GM18909 (cell line): ENCODE results near the gene CTXND1.
"Not testable (repeated sequence)": the region's sequence is repeated elsewhere in the genome, so short reads cannot be mapped to it uniquely, and the experiment has no call there.

Experiments
- ATAC-seq: cut with Tn5 transposase; IDR thresholded peaks from one replicate; pipeline ENCODE4 v1.9.1; 2021; ENCODE audit warnings: mild to moderate bottlenecking; ENCODE audit not compliant: unreplicated experiment, poor library complexity

Gene CTXND1

DNA sequence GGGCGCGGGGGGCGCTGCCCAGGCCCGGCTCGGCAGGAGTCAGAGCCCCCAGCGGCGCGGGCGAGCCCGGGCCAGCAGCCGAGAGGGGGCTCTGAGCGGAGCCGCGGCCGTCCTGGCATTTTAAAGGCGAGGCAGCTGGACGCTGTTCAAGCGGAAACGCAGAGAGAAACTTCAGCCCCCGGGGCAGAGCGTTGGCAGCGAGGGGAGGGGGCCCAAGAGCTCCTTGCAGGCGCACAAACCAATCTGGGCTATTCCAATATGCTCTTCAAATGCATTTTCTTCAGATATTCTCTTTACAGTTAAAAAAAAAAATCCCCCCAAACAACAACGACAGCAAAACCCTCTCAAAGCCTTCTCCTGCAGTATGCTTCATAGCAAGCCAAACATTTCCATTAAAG is at the start of gene CTXND1:
Gene CTXND1 (minus strand): TSS at position 93 of the 398 bp plus-strand sequence. CDS start 50,264 bp downstream, outside the sequence.
- ATAC-seq, result no peak

DNA sequence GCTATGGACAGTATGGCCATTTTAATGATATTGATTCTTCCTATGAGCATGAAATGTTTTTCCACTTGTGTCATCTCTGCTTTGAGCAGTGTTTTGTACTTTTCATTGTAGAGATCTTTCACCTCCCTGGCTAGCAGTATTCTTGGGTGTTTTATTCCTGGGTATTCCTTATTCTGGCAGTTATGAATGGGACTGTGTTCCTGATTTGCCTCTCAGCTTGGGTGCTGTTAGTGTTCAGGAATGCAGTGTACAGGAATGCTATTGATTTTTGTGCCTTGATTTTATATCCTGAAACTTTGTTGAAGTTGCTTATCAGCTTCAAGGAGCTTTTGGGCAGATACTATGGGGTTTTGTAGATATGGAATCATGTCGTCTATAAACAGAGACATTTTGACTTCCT is 49.5 kb upstream of the CTXND1 start:
- no peak for ATAC-seq

DNA sequence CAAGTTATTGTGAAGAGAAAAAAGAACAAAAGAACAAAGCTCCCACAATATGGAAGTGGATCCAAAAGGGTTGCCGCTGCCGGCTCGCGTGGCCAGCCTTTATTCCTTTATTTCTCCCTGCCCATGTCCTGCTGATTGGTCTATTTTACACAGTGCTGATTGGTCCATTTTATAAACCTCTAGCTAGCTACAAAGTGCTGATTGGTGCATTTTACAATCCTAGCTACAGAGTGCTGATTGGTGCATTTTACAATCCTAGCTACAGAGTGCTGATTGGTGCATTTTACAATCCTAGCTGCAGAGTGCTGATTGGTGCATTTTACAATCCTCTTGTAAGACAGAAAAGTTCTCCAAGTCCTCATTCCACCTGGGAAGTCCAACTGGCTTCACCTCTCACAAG is 43.8 kb upstream of the CTXND1 start:
- not testable (repeated sequence) for ATAC-seq

DNA sequence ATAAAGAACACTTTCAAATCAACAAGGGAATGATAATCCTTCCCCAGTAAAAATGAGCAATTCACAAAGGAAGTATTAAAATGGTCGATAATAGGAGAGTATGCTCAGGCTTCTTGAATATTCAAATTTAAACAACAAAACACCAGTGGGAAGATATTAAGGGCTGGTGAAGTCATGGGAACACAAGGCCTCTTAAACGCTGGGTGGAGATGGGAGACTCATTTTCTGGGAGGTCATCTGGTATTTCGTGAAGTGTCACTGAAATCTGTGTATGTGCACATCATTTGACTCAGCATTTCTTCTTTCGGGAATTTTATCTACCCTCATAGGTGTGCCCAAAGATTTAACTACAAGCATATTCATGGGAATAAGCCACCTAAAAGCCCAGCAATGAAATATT is 40.1 kb upstream of the CTXND1 start:
- ATAC-seq, result no peak

DNA sequence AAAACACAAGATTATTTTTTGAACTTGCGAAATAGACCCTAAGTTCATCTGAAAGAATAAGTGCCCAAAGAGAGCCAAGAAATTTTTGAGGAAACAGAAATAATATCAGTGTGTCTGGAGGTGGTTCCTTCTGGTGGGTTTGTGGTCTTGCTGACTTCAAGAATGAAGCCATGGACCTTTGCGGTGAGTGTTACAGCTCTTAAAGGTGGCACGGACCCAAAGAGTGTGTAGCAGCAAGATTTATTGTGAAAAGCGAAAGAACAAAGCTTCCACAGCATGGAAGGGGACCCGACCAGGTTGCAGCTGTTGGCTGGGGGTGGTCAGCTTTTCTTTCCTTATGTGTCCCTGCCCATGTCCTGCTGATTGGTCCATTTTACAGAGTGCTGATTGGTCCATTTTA is 38.9 kb upstream of the CTXND1 start:
- ATAC-seq, result not testable (repeated sequence)

DNA sequence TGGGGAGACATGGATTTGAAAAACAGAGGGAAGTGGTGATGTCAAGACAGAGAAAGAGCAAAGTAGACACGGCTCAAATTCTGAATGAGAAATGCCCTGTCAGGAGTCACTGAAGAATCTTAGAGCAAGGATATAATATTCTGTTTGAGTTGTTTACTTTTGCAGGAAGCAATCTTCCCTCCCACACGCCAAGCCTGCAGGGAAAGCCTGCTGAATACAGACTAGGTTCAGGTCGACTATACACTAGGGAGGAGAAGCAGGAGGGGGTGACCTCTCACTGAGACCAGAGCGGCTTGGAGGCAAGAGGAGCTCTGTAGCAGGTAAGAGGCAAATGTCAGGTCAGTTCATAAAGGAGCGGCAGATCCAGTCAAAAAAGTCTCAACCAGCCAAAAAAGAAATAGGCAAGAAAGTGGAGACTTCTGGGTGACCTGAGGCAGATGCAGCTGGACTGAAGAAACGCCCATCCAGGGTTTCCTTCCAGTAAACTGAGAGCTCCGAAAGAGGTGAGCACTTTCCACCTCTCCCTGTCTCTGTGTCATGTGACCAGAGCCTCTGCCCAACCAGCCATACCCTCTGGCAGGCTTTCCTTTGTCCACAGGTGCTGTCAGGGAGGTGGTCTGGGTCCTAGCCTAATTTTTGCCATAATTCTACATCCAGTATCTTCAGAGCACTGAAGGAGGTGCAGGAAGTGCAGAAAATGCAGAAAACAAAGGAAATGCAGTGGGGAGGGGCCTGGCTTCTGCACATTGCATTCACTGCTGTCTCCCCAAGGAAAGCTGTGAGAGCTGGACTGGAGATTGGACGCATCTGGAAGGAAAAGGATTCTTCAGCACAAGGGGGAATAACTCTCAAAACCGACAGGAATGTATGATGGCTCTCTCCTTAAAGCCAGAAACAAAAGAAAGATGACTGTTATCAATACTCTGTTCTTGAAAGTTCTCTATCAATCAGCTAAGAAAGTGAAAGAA is 37.8 kb upstream of the CTXND1 start:
- ATAC-seq, result no peak

DNA sequence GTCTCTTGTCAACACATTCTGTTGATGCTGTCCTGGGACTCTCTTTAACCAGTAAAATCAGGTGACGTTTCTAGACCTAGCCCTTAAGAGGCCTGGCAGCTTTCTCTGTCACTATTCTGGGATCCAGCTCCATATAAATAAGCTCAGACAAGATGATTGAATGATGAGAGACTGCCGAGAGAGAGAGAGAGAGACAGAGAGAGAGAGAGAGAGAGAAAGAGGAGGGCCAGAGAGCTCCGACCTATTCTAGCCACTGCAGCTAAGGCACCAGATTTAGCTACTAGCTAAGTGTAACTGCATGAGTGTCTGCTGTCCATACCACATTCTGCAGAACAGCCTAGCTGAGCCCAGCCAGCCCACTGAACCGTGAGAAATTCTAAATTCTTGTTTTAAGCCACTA is 36.1 kb upstream of the CTXND1 start:
- ATAC-seq, result no peak

DNA sequence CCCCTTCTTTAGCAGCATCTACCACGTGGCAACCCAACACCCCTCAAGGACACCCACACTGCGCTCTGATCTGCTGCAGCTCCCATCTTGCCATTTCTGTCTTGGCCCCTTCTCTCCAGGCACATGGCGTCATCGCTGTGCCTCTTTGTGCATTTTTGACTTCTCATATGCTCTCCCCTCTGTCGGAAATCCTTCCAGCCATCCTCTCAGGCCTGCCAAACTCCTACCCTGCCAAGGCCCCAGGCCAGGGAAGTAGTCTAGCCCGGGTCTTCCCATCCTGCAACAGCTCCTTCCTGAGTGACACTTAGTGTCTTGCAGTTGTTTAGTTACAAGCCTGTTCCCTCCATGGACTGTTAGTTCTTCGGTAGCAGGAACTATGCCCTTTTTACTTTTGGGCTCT is 34.0 kb upstream of the CTXND1 start:
- no peak for ATAC-seq

DNA sequence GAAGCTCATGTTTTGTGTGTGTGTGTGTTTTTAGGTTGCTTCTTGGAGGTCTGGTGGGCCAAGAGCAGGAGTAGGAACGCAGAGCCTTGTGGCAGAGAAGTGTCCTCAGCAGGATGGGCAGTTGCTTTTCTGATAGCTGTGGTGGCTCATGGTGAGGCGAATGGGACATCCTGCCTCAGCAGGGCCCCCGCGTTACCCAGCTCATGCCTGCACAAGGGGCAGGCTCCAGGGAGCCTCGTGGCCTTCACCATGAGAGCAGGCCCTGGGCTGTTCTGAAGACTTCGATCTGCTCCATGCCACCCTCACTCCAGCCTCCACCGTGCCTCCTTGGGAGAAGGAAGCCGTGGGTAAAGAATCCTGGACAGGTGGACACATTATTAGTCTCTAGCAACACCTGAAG is 33.4 kb upstream of the CTXND1 start:
- ATAC-seq, result no peak

DNA sequence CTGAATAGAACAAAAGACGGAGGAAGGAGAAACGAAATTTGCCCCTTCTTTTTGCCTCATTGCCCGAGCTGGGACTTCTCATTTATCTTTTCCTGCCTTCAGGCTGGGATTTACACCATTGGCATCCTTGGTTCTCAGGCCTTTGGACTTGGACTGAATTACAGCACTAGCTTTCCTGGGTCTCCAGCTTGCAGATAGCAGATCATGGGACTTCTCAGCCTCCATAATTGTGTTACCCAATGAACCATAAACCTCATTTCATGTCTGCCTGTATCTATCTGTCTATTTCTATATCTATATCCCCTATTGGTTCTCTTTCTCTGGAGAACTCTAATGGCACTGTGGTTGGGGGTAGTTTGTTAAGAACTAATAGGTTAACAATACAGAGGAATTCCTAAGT is 31.5 kb upstream of the CTXND1 start:
- no peak for ATAC-seq

DNA sequence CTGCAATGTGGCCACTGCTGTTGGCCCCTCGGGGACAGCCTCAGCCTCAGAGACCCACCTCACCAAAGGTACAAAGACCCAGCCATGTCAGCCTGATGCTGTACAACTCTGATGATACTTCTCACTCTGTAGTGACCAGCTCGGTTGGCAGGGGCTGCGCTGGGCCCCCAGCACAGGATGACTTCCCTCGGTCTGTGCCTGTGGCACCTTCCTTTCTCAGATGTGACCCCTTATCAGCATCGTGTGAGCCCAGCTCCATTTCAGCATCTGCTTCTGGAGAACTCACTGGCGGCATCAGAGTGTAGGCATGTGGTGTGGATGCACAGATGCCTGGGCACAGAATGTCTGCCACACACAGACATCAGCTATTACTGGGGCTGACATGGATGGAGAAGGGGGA is 25.1 kb upstream of the CTXND1 start:
- ATAC-seq, result no peak

DNA sequence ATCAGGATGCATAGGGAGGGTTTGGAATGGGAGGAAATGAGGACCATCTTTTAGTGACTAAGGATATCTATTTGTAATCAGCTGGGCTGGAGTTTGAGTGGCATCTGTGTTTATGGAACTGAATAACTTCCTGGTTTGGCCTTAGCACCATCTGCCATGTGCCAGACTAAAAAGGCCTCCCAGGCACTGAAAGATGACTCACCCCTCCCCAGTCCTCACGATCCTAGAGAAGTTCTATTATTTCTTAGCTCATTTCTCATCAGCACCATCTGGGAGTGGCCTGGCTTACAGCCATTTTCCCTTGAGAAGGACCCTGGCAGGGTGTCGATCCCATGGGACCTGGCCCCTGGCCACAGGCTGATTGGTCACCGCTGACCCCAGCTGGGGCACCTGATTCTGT is 23.9 kb upstream of the CTXND1 start:
- ATAC-seq, result no peak

DNA sequence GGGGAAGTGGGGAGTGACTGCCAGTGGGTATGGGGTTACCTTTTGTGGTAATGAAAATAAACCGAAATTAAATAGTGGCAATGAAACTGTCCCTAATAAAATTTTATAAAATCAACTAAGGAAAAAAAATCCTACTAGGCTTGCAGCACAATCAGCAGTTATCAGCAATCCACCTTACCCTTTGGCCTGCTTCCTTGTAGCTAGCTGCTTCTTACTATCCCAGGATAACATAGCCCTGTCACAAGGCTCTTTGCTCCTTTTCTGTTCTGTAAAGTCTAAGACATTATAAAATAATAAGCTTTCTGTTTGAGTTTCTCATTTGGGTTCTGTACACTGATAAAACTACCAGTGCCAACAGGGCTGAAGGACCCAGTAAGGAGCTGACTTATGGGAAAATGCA is 23.0 kb upstream of the CTXND1 start:
- ATAC-seq, result no peak

DNA sequence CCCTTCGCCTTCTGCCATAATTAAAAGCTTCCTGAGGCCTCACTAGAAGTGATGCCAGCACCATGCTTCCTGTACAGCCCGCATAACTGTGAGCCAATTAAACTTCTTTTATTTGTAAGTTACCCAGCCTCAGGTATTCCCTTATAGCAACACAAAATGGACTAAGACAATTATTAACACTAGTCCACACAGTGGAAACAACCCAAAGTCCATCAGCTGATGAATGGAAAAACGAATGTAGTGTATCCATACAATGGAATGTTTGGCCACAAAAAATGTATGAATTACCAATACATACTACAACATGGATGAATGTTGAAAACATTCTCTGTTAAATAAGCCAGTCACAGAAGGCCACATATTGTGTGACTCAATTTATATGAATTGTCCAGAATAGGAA is 22.5 kb upstream of the CTXND1 start:
- ATAC-seq, result no peak

DNA sequence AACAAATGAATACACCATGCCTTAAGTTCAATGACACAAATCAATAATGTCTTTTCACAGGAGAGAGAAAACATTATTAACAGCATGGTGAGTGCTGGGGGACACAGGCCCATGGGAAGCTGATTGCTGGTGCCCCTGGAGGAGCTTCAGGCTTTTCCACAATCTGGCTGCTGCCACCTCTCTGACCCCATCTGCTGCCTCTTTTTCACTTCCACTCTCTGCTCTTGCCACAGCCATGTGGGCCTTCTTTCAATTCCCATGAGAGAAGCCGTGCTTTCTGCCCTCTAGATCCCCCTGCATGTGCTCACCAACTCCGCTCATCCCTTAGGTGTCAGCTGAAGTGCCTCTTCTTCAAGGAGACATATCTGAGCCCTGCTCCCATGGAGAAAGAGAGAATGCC is 21.0 kb upstream of the CTXND1 start:
- ATAC-seq, result no peak

DNA sequence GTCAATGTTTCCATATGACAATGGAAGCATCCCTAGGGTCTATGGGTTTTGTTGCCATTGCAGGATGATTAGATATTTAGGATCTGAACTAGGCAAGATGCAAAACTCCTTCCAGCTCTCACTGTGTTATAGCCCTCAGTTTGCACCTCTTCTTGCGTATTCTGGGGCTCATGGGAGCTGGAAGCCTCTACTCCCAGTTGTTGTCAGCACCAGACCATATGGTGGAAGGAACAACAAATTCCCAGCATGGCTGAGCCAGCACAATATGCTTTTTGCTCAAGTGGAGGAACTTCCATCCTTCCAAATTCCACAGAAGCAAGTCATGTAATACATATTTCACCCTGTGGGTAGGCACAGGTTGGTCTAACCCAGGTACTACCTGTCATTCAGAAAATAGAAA is 18.5 kb upstream of the CTXND1 start:
- no peak for ATAC-seq

DNA sequence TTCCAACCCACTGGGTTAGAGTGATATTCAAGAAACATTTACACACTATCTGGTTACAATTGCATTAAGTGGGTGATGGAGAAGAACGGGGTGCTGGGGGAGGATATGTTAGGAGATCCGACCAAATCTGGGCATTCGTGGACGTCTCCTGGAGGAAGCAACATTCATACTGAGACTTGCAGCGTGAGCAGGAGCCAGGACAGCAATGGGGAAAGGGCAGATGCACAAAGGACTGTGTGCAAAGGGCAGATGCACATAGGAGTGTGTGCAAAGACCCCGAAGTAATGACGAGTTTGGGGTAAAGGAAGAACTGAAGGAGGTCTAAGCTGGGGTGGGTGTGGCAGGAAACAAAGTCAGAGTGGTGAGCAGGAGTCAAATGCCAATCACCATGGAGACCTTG is 16.1 kb upstream of the CTXND1 start:
- no peak for ATAC-seq

DNA sequence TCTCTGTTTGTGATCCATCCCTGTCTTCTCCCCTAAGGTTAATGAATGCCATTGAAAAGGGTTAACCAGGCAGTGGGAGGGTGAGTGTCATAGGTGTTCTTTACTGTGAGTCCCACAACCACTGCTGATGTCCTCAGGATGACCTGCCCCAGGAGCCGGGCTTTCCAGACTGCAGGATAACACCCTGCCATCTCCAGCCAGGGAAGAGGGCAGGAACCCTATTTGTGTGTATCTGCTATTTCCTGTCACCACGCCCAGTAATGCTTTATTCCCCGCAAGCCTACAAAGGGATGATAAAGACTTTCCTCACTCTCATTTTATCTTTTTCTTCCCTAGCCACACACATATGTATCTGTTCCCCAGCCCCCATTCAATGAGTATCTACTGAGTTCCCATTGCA is 15.6 kb upstream of the CTXND1 start:
- ATAC-seq, result no peak

DNA sequence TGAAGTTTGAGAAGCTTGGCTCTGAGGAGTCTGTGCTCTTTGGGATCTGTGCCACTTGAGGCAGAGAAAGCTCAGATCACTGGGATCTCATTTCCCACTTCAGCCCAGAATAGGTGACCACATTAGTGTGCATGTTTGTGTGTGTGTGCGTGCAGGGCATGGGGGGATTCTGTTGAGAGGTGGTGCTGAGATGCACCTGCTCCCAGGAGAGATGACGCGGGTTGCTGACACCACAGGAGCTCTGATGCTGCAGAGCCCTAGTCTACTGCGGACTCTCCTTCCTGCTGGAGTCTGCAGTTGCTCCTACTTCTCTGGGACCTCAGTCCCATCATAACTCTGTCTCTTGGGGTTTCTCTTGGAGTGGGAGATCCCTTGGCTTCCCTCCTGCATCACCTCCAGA is 14.7 kb upstream of the CTXND1 start:
- no peak for ATAC-seq

DNA sequence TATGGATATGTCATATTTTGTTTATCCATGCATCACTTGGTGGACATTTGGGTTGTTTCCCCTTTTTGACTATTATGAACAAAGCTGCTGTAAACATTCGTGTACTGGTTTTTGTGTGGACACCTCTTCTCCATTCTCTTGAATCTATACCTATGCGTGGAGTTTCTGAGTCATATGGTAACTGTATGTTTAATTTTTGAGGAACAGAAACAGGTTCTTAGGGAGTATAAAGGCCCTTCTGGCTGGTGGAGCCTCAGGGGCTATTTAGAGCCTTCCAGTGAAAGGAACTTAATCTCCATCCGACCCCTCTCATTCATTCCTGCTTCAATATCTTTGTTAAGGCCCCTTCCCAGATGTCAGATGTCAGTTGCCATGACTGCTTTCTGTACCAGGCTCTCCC is 14.1 kb upstream of the CTXND1 start:
- no peak for ATAC-seq

DNA sequence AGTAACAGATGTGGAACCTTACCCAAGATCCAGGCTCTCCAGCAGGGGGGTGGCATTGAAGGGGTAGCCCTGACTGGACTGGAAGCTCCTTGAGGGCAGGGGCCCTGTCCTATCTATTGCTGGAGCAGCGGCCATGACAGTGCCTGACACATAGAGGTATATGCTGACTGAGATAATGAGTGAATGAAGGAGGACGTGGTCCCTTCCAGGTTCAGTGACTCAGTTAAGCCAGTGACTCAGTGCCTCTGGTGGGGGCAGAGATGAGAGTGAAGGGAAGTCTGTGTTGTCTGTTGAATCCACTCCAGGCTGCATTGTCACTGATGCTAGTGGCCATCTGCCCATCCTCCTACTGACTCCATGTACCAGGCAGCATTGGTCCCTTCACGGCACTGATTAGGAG is 13.0 kb upstream of the CTXND1 start:
- no peak for ATAC-seq

DNA sequence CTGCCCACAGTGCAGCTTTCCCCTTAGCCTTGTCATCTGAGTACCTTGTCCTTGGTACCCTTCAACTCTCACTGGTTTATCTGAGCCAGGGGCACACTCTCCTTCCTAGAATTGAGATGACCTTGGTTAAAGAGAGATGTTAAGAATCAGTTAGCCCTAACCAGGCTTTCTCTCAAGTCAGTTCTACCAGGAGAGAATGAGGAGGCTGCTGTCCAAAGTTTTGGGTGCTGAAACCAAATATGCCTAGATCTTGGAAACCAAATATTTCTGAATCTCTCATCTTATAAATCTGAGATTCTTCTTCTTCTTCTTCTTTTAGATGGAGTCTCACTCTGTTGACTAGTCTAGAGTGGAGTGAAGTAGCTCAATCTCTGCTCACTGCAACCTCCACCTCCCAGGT is 12.0 kb upstream of the CTXND1 start:
- no peak for ATAC-seq
